ENCODE data around the gene SLC24A5.
A peak's percentile ranks its signal among the peaks of the same experiment; 100 is the strongest.

GRCh38 chr15:48077616-48078184 lies 43.1 kb upstream of the SLC24A5 start:
- TF ChIP-seq SMC3 (IDR thresholded peaks at IDR 0.05; ENCODE audit: low read depth, low read length) (no peak), POLR2A (IDR thresholded peaks at IDR 0.05; ENCODE audit: low read depth, low read length) (no peak), FOS (IDR thresholded peaks at IDR 0.05; ENCODE audit: low read depth, low read length) (no peak), RAD21 (IDR thresholded peaks at IDR 0.05; ENCODE audit: low read length) (no peak), CTCF (conservative IDR thresholded peaks at IDR 0.05; ENCODE audit: low read depth, low read length) (no peak), RFX5 (IDR thresholded peaks at IDR 0.05; ENCODE audit: low read depth, low read length) (no peak), CEBPB (IDR thresholded peaks at IDR 0.05; ENCODE audit: low read depth, low read length) (no peak), MXI1 (IDR thresholded peaks at IDR 0.05; ENCODE audit: borderline replicate concordance, low read depth, low read length) (no peak), USF2 (IDR thresholded peaks at IDR 0.05; ENCODE audit: low read depth, low read length) (no peak), NFE2L2 (IDR thresholded peaks at IDR 0.05; ENCODE audit: low read depth, low read length) (no peak), MAZ (IDR thresholded peaks at IDR 0.05; ENCODE audit: borderline replicate concordance, low read depth, low read length) (no peak), MAFK (IDR thresholded peaks at IDR 0.05; ENCODE audit: low read depth, low read length) (peak; percentile 96), BHLHE40 (IDR thresholded peaks at IDR 0.05; ENCODE audit: low read depth, low read length) (no peak), CHD1 (IDR thresholded peaks at IDR 0.05; ENCODE audit: low read depth, low read length) (no peak)
